Measurements from ENCODE around the gene BFSP2. TPM values are rescaled to one million over a fixed set of nuclear protein-coding genes. Genes with fewer than 3 reads are reported as not detected.
"Not testable (repeated sequence)": the region's sequence is repeated elsewhere in the genome, so short reads cannot be mapped to it uniquely, and the experiment has no call there.

BFSP2 gene
- total RNA-seq, 1 experiment from 2014 or later = 0.67 TPM

- BruUV-seq (replicated peaks) = no TSS peak
- in situ Hi-C loops (cut with HindIII; ENCODE audit: low pct_unique_long_range_greater_than_20kb, low sequenced_read_pairs) (no loop called here), intact Hi-C loops (cut with micrococcal nuclease; ENCODE audit: unreplicated experiment) (no loop called here)
- H3K27me3 ChIP-seq (ENCODE audit: control insufficient read depth, insufficient read depth, low read length) = no peaks in the 10 kb centered on the region
- H3K4me3 ChIP-seq (ENCODE audit: low read depth in 2 of 2, low read length in 2 of 2) = no peak overlapping the region
- ChIA-PET CTCF (no interaction called here), POLR2A (no interaction called here)
- TF ChIP-seq TCF7L2 (IDR thresholded peaks at IDR 0.05; ENCODE audit: low read depth, low read length) = no peak
- TF ChIP-seq SIN3A (IDR thresholded peaks at IDR 0.05; ENCODE audit: borderline replicate concordance, insufficient read depth, low read depth, low read length) = no peak
- no peak for TF ChIP-seq REST (IDR thresholded peaks at IDR 0.05; ENCODE audit: insufficient read depth in 1 of 2, low read depth in 2 of 2, low read length in 1 of 2)
- TF ChIP-seq POLR2AphosphoS5 (IDR thresholded peaks at IDR 0.05; ENCODE audit: low read depth, low read length) = no peak
- TF ChIP-seq CTCF (IDR thresholded peaks at IDR 0.05) = no peak
- DNase-seq (ENCODE audit: low read depth, low spot score) (no peak), ATAC-seq (0 out of 2 replicates have a peak, but pooled peaks have one; percentile 24)
- no peaks in the 10 kb centered on the region for H3K36me3 ChIP-seq (ENCODE audit: control insufficient read depth, insufficient read depth, low read length)
- no peaks in the 10 kb centered on the region for H3K4me1 ChIP-seq (ENCODE audit: control insufficient read depth, insufficient read depth, low read length)
- H3K27ac ChIP-seq (ENCODE audit: low read length) = peak overlapping the region; percentile 68; the same call in 1 of the 2 replicates
- H3K9me3 ChIP-seq (ENCODE audit: control insufficient read depth, insufficient read depth, low read depth, low read length) = no peaks in the 10 kb centered on the region
Measured at GRCh38 chr3:133515127-133515526, 115.3 kb downstream of the BFSP2 start.

GRCh38 chr3:133520286-133520685, 120.4 kb downstream of the BFSP2 start:
- H3K4me3 ChIP-seq (ENCODE audit: low read depth in 2 of 2, low read length in 2 of 2) = no peak overlapping the region
- intact Hi-C loops (cut with micrococcal nuclease; ENCODE audit: unreplicated experiment) = no loop called here
- ChIA-PET CTCF (no interaction called here), POLR2A (no interaction called here)
- peaks cover under 1% of the 10 kb centered on the region; the same call in 1 of the 2 replicates for H3K4me1 ChIP-seq (ENCODE audit: control insufficient read depth, insufficient read depth, low read length)
- peak overlapping the region; percentile 49; the same call in 1 of the 2 replicates for H3K27ac ChIP-seq (ENCODE audit: low read length)
- no TSS peak for BruUV-seq (replicated peaks)
- ATAC-seq = no peak
- H3K36me3 ChIP-seq (ENCODE audit: control insufficient read depth, insufficient read depth, low read length) = no peaks in the 10 kb centered on the region
- no peak for DNase-seq (ENCODE audit: low read depth, low spot score)
- H3K9me3 ChIP-seq (ENCODE audit: control insufficient read depth, insufficient read depth, low read depth, low read length) = no peaks in the 10 kb centered on the region
- in situ Hi-C loops (cut with HindIII; ENCODE audit: low pct_unique_long_range_greater_than_20kb, low sequenced_read_pairs) = no loop called here
- no peaks in the 10 kb centered on the region for H3K27me3 ChIP-seq (ENCODE audit: control insufficient read depth, insufficient read depth, low read length)
- TF ChIP-seq POLR2AphosphoS5 (IDR thresholded peaks at IDR 0.05; ENCODE audit: low read depth, low read length) = no peak
- no peak for TF ChIP-seq REST (IDR thresholded peaks at IDR 0.05; ENCODE audit: insufficient read depth in 1 of 2, low read depth in 2 of 2, low read length in 1 of 2)
- TF ChIP-seq CTCF (IDR thresholded peaks at IDR 0.05) = no peak
- TF ChIP-seq SIN3A (IDR thresholded peaks at IDR 0.05; ENCODE audit: borderline replicate concordance, insufficient read depth, low read depth, low read length) = no peak
- no peak for TF ChIP-seq TCF7L2 (IDR thresholded peaks at IDR 0.05; ENCODE audit: low read depth, low read length)

- H3K9me3 ChIP-seq (ENCODE audit: control insufficient read depth, insufficient read depth, low read depth, low read length); DNase-seq (ENCODE audit: low read depth, low spot score); H3K36me3 ChIP-seq (ENCODE audit: control insufficient read depth, insufficient read depth, low read length); CTCF ChIA-PET; in situ Hi-C loops (cut with HindIII; ENCODE audit: low pct_unique_long_range_greater_than_20kb, low sequenced_read_pairs); BruUV-seq (replicated peaks); H3K4me3 ChIP-seq (ENCODE audit: low read depth in 2 of 2, low read length in 2 of 2); H3K27ac ChIP-seq (ENCODE audit: low read length); intact Hi-C loops (cut with micrococcal nuclease; ENCODE audit: unreplicated experiment); H3K4me1 ChIP-seq (ENCODE audit: control insufficient read depth, insufficient read depth, low read length); H3K27me3 ChIP-seq (ENCODE audit: control insufficient read depth, insufficient read depth, low read length): not testable (repeated sequence)
- peak; percentile 79 for ATAC-seq
- POLR2A ChIA-PET = interaction anchor here (0.5 kb wide), 1 partner anchor 219 kb away, joined by 3 read pairs; no protein-coding TSS in a partner anchor
Measured at GRCh38 chr3:133520938-133521337, 121.1 kb downstream of the BFSP2 start.

Data from Panc1 (cell line).